Upper lobe of left lung (tissue), 4 donors: ENCODE data around the gene POMGNT1.

Source experiments
- POLR2AphosphoS5 ChIP-seq, 2 donors: sonication (generic); formaldehyde crosslinking; IDR thresholded peaks; one replicate each; pipeline ENCODE4 v1.5.1; 2017; ENCODE audit warnings: antibody characterized with exemption in 2 of 2
- TF ChIP-seq, protein P1 (sequence below), 6 experiments: fragments of 450-650 bp in 4 of 6; fragments of 200-600 bp in 2 of 6; sonication (generic) in 2 of 6; IDR thresholded peaks; one replicate each; pipeline ENCODE4 v1.5.1; 2016 to 2019; ENCODE audit warnings: antibody characterized with exemption in 6 of 6

DNA sequence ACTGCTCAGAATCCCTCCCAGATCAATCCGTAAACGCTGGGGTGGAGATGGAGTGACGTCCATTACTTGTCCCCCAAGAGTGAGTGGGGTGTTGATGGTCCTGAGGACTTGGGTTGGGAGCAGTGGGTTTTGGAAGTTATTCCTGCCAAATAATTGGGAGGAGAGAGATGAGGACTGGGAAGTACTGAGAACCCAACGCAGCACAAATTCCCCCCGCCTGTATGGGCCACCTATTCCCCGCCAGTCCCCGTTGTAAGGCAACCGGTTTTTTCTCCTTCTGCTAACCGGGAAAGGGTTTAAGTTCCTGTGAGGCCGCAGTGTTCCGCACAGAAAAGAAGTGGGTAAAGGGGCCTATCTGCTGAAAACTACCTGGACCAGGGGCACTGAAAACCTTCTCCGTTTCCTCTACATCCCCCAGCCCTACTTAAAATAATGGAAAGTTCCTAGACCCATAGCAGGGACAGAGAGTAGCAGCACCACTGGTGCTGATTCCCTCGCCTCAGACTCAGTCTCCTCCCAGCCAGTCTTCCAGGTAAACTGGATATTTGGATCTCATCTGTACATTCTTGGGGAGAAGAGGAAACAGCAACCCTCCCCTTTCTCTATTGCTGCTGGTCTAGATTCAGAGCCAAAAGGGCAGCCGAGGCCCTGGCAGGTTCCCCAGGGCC is 5.6 kb upstream of the POMGNT1 start:
- no peak for TF ChIP-seq POLR2AphosphoS5 (IDR thresholded peaks at IDR 0.05)
- TF ChIP-seq, protein P1, sequence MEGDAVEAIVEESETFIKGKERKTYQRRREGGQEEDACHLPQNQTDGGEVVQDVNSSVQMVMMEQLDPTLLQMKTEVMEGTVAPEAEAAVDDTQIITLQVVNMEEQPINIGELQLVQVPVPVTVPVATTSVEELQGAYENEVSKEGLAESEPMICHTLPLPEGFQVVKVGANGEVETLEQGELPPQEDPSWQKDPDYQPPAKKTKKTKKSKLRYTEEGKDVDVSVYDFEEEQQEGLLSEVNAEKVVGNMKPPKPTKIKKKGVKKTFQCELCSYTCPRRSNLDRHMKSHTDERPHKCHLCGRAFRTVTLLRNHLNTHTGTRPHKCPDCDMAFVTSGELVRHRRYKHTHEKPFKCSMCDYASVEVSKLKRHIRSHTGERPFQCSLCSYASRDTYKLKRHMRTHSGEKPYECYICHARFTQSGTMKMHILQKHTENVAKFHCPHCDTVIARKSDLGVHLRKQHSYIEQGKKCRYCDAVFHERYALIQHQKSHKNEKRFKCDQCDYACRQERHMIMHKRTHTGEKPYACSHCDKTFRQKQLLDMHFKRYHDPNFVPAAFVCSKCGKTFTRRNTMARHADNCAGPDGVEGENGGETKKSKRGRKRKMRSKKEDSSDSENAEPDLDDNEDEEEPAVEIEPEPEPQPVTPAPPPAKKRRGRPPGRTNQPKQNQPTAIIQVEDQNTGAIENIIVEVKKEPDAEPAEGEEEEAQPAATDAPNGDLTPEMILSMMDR (IDR thresholded peaks at IDR 0.05), result no peak
